GM06990 (cell line): ENCODE measurements around the gene AEBP2.

Experiments used
- DNase-seq: peaks from one replicate; pipeline ENCODE4 v3.0.0-alpha.2; 2011; ENCODE audit not compliant: insufficient read length; ENCODE audit errors: extremely low read depth
- H3K27me3 ChIP-seq: replicated peaks from 2 replicates; pipeline ENCODE4 v1.6.0; 2011; ENCODE audit warnings: low read length; ENCODE audit not compliant: control insufficient read depth, insufficient read depth
- H3K36me3 ChIP-seq: 2 replicates; pipeline ENCODE4 v1.5.1; 2011; ENCODE audit warnings: low read length; ENCODE audit not compliant: control insufficient read depth, insufficient read depth
- H3K4me3 ChIP-seq: replicated peaks from 2 replicates; pipeline ENCODE4 v1.5.1; 2011; ENCODE audit warnings: low read depth, mild to moderate bottlenecking, control low read depth, low read length
- CTCF ChIP-seq: IDR thresholded peaks from 2 replicates; pipeline ENCODE4 v1.5.1; 2011; ENCODE audit warnings: low read length, control low read depth, mild to moderate bottlenecking, inconsistent platforms; ENCODE audit not compliant: insufficient read depth, poor library complexity, severe bottlenecking

AEBP2 gene

GRCh38 chr12:19491863-19492262 is 52.6 kb downstream of the AEBP2 start:
- DNase-seq, result no peak
- Histone ChIP-seq H3K36me3 (no peaks in the 10 kb centered on the region; the same call in none of the 2 replicates), H3K27me3 (no peaks in the 10 kb centered on the region), H3K4me3 (no peak overlapping the region)
- TF ChIP-seq CTCF, result no peak

- no peak for DNase-seq
- H3K27me3 ChIP-seq, result no peaks in the 10 kb centered on the region
- H3K36me3 ChIP-seq, result no peaks in the 10 kb centered on the region; the same call in none of the 2 replicates
- no peak for TF ChIP-seq CTCF
- H3K4me3 ChIP-seq, result no peak overlapping the region
These were observed 57.1 kb downstream of the AEBP2 start for GRCh38 chr12:19496219-19496878.

GRCh38 chr12:19498099-19498498 is 58.8 kb downstream of the AEBP2 start:
- no peak for DNase-seq
- H3K27me3 ChIP-seq, result no peaks in the 10 kb centered on the region
- no peak for TF ChIP-seq CTCF
- no peak overlapping the region for H3K4me3 ChIP-seq
- H3K36me3 ChIP-seq, result no peaks in the 10 kb centered on the region; the same call in none of the 2 replicates

GRCh38 chr12:19499030-19499429 is 59.7 kb downstream of the AEBP2 start:
- Histone ChIP-seq H3K4me3 (no peak overlapping the region), H3K36me3 (no peaks in the 10 kb centered on the region; the same call in none of the 2 replicates), H3K27me3 (no peaks in the 10 kb centered on the region)
- DNase-seq, result no peak
- no peak for TF ChIP-seq CTCF

GRCh38 chr12:19506497-19506896 is 67.2 kb downstream of the AEBP2 start:
- H3K27me3 ChIP-seq, result no peaks in the 10 kb centered on the region
- DNase-seq, result no peak
- no peak for TF ChIP-seq CTCF
- H3K4me3 ChIP-seq, result no peak overlapping the region
- H3K36me3 ChIP-seq, result no peaks in the 10 kb centered on the region; the same call in none of the 2 replicates
